HepG2 (cell line): ENCODE results near the gene NCOA1. TPM values are rescaled to one million over a fixed set of nuclear protein-coding genes. Genes with fewer than 3 reads are reported as not detected.

ENCODE experiments used
- ATAC-seq: fragments of 200-7000 bp; cut with Tn5 transposase; 3 replicates; pipeline ENCODE4 v1.9.1; 2020; ENCODE audit warnings: mild to moderate bottlenecking, moderate library complexity
- BruUV-seq: library from RNA; stranded (reverse); fragments of 400-500 nt; replicated peaks from 2 replicates; lab custom pipeline; 2021; lab: Mats Ljungman, UMichigan
- CTCF ChIA-PET: fragments of 300-600 bp; formaldehyde crosslinking; extraction: SDS; loops from one replicate; lab custom pipeline; 2021; ENCODE audit warnings: low total read pairs, inconsistent platforms, low intra/inter-chr PET ratio; lab: Yijun Ruan, JAX
- POLR2A ChIA-PET: fragments of 350-600 bp; sonication (Branson Sonifier 250); formaldehyde crosslinking; loops from one replicate; lab custom pipeline; 2020; ENCODE audit warnings: antibody characterized with exemption, inconsistent platforms; lab: Yijun Ruan, JAX
- DNase-seq: peaks from one replicate; pipeline ENCODE4 v3.0.0-alpha.2; 2015; ENCODE audit warnings: low spot score
- FAIRE-seq: peaks from 3 replicates; lab custom pipeline; 2011; peaks lifted over from hg19 to GRCh38; lab: Jason Lieb, UNC
- H2AFZ ChIP-seq: one replicate; pipeline ENCODE4 v1.6.1; 2011; ENCODE audit warnings: low read length, inconsistent platforms
- H3K27ac ChIP-seq: fragments of 300-600 bp; 3 replicates; pipeline ENCODE4 v1.8.0; 2011; ENCODE audit warnings: mixed run types, mild to moderate bottlenecking, mixed read lengths, low read length, inconsistent platforms; ENCODE audit not compliant: insufficient read depth; ENCODE audit errors: extremely low read length
- H3K27me3 ChIP-seq, 2 experiments: fragments of 200-600 bp in 1 of 2; 2 replicates in 1 of 2; 3 replicates in 1 of 2; pipeline versions ENCODE4 v1.6.0 to v1.8.0; 2011; ENCODE audit warnings: low read length in 2 of 2, mild to moderate bottlenecking in 2 of 2, moderate library complexity in 2 of 2, inconsistent platforms in 1 of 2; ENCODE audit not compliant: insufficient read depth in 2 of 2, control insufficient read depth in 1 of 2
- H3K36me3 ChIP-seq, 2 experiments: fragments of 200-600 bp in 1 of 2; replicated peaks in 1 of 2; 2 replicates in 1 of 2; 3 replicates in 1 of 2; pipeline versions ENCODE4 v1.5.1 to v1.8.0; 2011; ENCODE audit warnings: low read length in 2 of 2, inconsistent platforms in 1 of 2; ENCODE audit not compliant: insufficient read depth in 2 of 2, control insufficient read depth in 1 of 2
- H3K4me1 ChIP-seq: 2 replicates; pipeline ENCODE4 v1.5.1; 2012; ENCODE audit warnings: low read length, inconsistent platforms; ENCODE audit not compliant: insufficient read depth
- H3K4me2 ChIP-seq: 2 replicates; pipeline ENCODE4 v1.6.0; 2011; ENCODE audit warnings: low read depth, low read length, inconsistent platforms
- H3K4me3 ChIP-seq, 3 experiments: fragments of 200-600 bp in 1 of 3; sonication (generic), shearing (Covaris generic) in 1 of 3; replicated peaks in 1 of 3; 2 replicates each; pipeline ENCODE4 v1.5.1; 2011 to 2016; ENCODE audit warnings: low read length in 3 of 3, inconsistent platforms in 2 of 3, low read depth in 2 of 3, mild to moderate bottlenecking in 2 of 3, control low read depth in 1 of 3, mixed read lengths in 1 of 3; ENCODE audit not compliant: insufficient read depth in 1 of 3
- H3K79me2 ChIP-seq: one replicate; pipeline ENCODE4 v1.6.1; 2011; ENCODE audit warnings: low read length, inconsistent platforms; ENCODE audit not compliant: insufficient read depth
- H3K9ac ChIP-seq: 2 replicates; pipeline ENCODE4 v1.6.0; 2011; ENCODE audit warnings: mild to moderate bottlenecking, low read depth, low read length, inconsistent platforms; ENCODE audit not compliant: insufficient read depth
- H3K9me3 ChIP-seq: 2 replicates; pipeline ENCODE4 v1.5.1; 2012; ENCODE audit warnings: mild to moderate bottlenecking, low read length
- H4K20me1 ChIP-seq: 2 replicates; pipeline ENCODE4 v1.6.0; 2011; ENCODE audit warnings: inconsistent platforms, mild to moderate bottlenecking, low read length, moderate library complexity; ENCODE audit not compliant: insufficient read depth
- HDAC6 ChIP-seq: fragments of 200-600 bp; sonication (generic); IDR thresholded peaks from 2 replicates; pipeline ENCODE4 v1.7.0; 2017; ENCODE audit warnings: mild to moderate bottlenecking, antibody characterized with exemption, low read length, low read depth
- NPAS2 ChIP-seq: sonication (generic); formaldehyde crosslinking; IDR thresholded peaks from 2 replicates; pipeline ENCODE4 v1.8.0; 2022; ENCODE audit warnings: mild to moderate bottlenecking, missing genetic modification reagents, borderline replicate concordance
- RFXAP ChIP-seq: sonication (generic); formaldehyde crosslinking; IDR thresholded peaks from 2 replicates; pipeline ENCODE4 v1.4.0; 2020; ENCODE audit warnings: missing genetic modification reagents, borderline replicate concordance
- ZEB1 ChIP-seq: IDR thresholded peaks from 2 replicates; pipeline ENCODE4 v1.6.1; 2012; ENCODE audit warnings: mild to moderate bottlenecking, low read depth, inconsistent platforms; ENCODE audit not compliant: insufficient replicate concordance
- ZFX ChIP-seq: sonication (generic); formaldehyde crosslinking; IDR thresholded peaks from 2 replicates; pipeline ENCODE4 v1.4.0; 2020; ENCODE audit warnings: mild to moderate bottlenecking, low read depth, missing genetic modification reagents, moderate library complexity
- ZNF17 ChIP-seq: sonication (generic); formaldehyde crosslinking; IDR thresholded peaks from 2 replicates; pipeline ENCODE4 v1.5.0; 2020; ENCODE audit warnings: mild to moderate bottlenecking, missing genetic modification reagents
- ZNF274 ChIP-seq: sonication (generic); formaldehyde crosslinking; IDR thresholded peaks from 2 replicates; pipeline ENCODE4 v1.5.1; 2020; ENCODE audit warnings: mild to moderate bottlenecking, missing genetic modification reagents
- ZNF333 ChIP-seq: sonication (generic); formaldehyde crosslinking; IDR thresholded peaks from 2 replicates; pipeline ENCODE4 v1.4.0; 2020; ENCODE audit warnings: mild to moderate bottlenecking, missing genetic modification reagents, borderline replicate concordance
- WGBS: methylation state at CpG from one replicate; pipeline ENCODE4 v1.1.6; 2017; ENCODE audit warnings: low lambda C conversion rate; 5-methylcytosine and 5-hydroxymethylcytosine counted together
- in situ Hi-C: cut with HindIII; loops from 2 replicates; pipeline ENCODE4 v1.10.0; 2017; ENCODE audit warnings: low pct_unique_long_range_greater_than_20kb; ENCODE audit not compliant: extremely low pct_ligation_motif_present
- intact Hi-C: fragments of 100-400 bp; cut with micrococcal nuclease; formaldehyde crosslinking; loops from one replicate; pipeline ENCODE4 v1.10.0; 2022; ENCODE audit not compliant: unreplicated experiment
- polyA plus RNA-seq, 8 experiments: library from polyadenylated mRNA; depleted of rRNA in 3 of 8; stranded (reverse) in 7 of 8; unstranded in 1 of 8; fragments of >200 nt; fragmentation: Illumina TruSeq in 4 of 8; extraction: Trizol in 4 of 8; gene quantifications; 2 replicates each; pipeline versions ENCODE4 v1.2.1 to v1.2.3, GENCODE V29; 2011 to 2016; ENCODE audit warnings: low read depth in 4 of 8, missing spikeins in 1 of 8, mixed read lengths in 1 of 8; ENCODE audit not compliant: insufficient read depth in 1 of 8
- total RNA-seq, 5 experiments: library from RNA; depleted of rRNA; stranded (reverse); fragments of >200 nt; fragmentation: Illumina TruSeq; extraction: Trizol; gene quantifications; 2 replicates each; pipeline ENCODE4 v1.2.3, GENCODE V29; 2016; ENCODE audit warnings: low read depth in 1 of 5
- TF ChIP-seq, protein P1 (sequence below): sonication (generic); formaldehyde crosslinking; IDR thresholded peaks from 2 replicates; pipeline ENCODE4 v1.4.0; 2020; ENCODE audit warnings: mild to moderate bottlenecking, missing genetic modification reagents
- TF ChIP-seq, protein P2 (sequence below): sonication (generic); formaldehyde crosslinking; IDR thresholded peaks from 2 replicates; pipeline ENCODE4 v1.9.0; 2021; ENCODE audit warnings: mild to moderate bottlenecking, missing genetic modification reagents
- TF ChIP-seq, protein P3 (sequence below): sonication (generic); formaldehyde crosslinking; IDR thresholded peaks from 2 replicates; pipeline ENCODE4 v1.8.0; 2022; ENCODE audit warnings: mild to moderate bottlenecking, missing genetic modification reagents; ENCODE audit not compliant: insufficient replicate concordance

NCOA1 gene
- total and polyA plus RNA-seq, 2 of the 13 experiments (the other 11 are each of a cell fraction or from before 2014, with no cell fraction given) = 10.0 to 10.4 TPM

DNA sequence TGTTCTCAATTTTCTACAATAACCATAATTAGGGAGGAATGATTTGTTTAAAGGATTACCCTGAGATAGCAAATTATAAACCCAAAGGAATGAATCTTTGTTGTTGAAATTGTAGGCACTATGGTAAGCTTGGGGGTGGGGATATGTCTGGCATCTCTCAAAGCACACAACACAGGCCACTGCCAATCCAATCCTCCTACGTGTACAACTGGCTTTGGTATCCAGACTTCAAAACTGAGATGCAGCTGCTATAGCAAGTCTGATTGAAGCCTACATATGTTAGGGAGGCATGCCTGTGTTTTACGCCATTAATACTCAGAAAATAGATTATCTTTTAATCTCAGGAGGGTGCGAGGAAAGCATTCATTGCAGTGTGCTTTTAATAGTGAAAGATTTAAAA is 5.9 kb upstream of the NCOA1 start:
- H3K36me3 ChIP-seq = no peaks in the 10 kb centered on the region
- FAIRE-seq = no peak
- no peak for ATAC-seq
- peaks cover 30% of the 10 kb centered on the region for H3K4me1 ChIP-seq
- H4K20me1 ChIP-seq = no peaks in the 10 kb centered on the region
- in situ Hi-C loops (no loop called here), intact Hi-C loops (no loop called here)
- H3K4me3 ChIP-seq = no peak overlapping the region
- ChIA-PET CTCF (no interaction called here), POLR2A (no interaction called here)
- peaks cover 0 to 5% of the 10 kb centered on the region in 2 experiments; a peak in 2 of 5 replicates for H3K27me3 ChIP-seq
- no peak overlapping the region for H3K9ac ChIP-seq
- no peak for DNase-seq
- H3K4me2 ChIP-seq = no peak overlapping the region
- no peak for TF ChIP-seq ZNF17 (CRISPR knock-in tag)
- TF ChIP-seq, protein P1, sequence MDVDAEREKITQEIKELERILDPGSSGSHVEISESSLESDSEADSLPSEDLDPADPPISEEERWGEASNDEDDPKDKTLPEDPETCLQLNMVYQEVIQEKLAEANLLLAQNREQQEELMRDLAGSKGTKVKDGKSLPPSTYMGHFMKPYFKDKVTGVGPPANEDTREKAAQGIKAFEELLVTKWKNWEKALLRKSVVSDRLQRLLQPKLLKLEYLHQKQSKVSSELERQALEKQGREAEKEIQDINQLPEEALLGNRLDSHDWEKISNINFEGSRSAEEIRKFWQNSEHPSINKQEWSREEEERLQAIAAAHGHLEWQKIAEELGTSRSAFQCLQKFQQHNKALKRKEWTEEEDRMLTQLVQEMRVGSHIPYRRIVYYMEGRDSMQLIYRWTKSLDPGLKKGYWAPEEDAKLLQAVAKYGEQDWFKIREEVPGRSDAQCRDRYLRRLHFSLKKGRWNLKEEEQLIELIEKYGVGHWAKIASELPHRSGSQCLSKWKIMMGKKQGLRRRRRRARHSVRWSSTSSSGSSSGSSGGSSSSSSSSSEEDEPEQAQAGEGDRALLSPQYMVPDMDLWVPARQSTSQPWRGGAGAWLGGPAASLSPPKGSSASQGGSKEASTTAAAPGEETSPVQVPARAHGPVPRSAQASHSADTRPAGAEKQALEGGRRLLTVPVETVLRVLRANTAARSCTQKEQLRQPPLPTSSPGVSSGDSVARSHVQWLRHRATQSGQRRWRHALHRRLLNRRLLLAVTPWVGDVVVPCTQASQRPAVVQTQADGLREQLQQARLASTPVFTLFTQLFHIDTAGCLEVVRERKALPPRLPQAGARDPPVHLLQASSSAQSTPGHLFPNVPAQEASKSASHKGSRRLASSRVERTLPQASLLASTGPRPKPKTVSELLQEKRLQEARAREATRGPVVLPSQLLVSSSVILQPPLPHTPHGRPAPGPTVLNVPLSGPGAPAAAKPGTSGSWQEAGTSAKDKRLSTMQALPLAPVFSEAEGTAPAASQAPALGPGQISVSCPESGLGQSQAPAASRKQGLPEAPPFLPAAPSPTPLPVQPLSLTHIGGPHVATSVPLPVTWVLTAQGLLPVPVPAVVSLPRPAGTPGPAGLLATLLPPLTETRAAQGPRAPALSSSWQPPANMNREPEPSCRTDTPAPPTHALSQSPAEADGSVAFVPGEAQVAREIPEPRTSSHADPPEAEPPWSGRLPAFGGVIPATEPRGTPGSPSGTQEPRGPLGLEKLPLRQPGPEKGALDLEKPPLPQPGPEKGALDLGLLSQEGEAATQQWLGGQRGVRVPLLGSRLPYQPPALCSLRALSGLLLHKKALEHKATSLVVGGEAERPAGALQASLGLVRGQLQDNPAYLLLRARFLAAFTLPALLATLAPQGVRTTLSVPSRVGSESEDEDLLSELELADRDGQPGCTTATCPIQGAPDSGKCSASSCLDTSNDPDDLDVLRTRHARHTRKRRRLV (CRISPR knock-in tag) = no peak
- TF ChIP-seq, protein P2, sequence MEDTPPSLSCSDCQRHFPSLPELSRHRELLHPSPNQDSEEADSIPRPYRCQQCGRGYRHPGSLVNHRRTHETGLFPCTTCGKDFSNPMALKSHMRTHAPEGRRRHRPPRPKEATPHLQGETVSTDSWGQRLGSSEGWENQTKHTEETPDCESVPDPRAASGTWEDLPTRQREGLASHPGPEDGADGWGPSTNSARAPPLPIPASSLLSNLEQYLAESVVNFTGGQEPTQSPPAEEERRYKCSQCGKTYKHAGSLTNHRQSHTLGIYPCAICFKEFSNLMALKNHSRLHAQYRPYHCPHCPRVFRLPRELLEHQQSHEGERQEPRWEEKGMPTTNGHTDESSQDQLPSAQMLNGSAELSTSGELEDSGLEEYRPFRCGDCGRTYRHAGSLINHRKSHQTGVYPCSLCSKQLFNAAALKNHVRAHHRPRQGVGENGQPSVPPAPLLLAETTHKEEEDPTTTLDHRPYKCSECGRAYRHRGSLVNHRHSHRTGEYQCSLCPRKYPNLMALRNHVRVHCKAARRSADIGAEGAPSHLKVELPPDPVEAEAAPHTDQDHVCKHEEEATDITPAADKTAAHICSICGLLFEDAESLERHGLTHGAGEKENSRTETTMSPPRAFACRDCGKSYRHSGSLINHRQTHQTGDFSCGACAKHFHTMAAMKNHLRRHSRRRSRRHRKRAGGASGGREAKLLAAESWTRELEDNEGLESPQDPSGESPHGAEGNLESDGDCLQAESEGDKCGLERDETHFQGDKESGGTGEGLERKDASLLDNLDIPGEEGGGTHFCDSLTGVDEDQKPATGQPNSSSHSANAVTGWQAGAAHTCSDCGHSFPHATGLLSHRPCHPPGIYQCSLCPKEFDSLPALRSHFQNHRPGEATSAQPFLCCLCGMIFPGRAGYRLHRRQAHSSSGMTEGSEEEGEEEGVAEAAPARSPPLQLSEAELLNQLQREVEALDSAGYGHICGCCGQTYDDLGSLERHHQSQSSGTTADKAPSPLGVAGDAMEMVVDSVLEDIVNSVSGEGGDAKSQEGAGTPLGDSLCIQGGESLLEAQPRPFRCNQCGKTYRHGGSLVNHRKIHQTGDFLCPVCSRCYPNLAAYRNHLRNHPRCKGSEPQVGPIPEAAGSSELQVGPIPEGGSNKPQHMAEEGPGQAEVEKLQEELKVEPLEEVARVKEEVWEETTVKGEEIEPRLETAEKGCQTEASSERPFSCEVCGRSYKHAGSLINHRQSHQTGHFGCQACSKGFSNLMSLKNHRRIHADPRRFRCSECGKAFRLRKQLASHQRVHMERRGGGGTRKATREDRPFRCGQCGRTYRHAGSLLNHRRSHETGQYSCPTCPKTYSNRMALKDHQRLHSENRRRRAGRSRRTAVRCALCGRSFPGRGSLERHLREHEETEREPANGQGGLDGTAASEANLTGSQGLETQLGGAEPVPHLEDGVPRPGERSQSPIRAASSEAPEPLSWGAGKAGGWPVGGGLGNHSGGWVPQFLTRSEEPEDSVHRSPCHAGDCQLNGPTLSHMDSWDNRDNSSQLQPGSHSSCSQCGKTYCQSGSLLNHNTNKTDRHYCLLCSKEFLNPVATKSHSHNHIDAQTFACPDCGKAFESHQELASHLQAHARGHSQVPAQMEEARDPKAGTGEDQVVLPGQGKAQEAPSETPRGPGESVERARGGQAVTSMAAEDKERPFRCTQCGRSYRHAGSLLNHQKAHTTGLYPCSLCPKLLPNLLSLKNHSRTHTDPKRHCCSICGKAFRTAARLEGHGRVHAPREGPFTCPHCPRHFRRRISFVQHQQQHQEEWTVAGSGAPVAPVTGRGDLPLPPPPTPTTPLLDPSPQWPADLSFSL (CRISPR knock-in tag) = no peak
- TF ChIP-seq ZFX (CRISPR knock-in tag) = no peak
- TF ChIP-seq ZEB1 = no peak
- TF ChIP-seq NPAS2 (CRISPR knock-in tag) = no peak
- TF ChIP-seq ZNF274 (CRISPR knock-in tag) = no peak
- TF ChIP-seq, protein P3, sequence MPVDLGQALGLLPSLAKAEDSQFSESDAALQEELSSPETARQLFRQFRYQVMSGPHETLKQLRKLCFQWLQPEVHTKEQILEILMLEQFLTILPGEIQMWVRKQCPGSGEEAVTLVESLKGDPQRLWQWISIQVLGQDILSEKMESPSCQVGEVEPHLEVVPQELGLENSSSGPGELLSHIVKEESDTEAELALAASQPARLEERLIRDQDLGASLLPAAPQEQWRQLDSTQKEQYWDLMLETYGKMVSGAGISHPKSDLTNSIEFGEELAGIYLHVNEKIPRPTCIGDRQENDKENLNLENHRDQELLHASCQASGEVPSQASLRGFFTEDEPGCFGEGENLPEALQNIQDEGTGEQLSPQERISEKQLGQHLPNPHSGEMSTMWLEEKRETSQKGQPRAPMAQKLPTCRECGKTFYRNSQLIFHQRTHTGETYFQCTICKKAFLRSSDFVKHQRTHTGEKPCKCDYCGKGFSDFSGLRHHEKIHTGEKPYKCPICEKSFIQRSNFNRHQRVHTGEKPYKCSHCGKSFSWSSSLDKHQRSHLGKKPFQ (CRISPR knock-in tag) = no peak
- no peak for TF ChIP-seq ZNF333 (CRISPR knock-in tag)
- TF ChIP-seq HDAC6 = no peak
- no peak for TF ChIP-seq RFXAP
- H2AFZ ChIP-seq = no peak overlapping the region
- 64% methylated on average over 3 of the region's 3 CpGs for WGBS
- no peaks in the 10 kb centered on the region for H3K79me2 ChIP-seq
- BruUV-seq = no TSS peak
- no peaks in the 10 kb centered on the region for H3K9me3 ChIP-seq
- H3K27ac ChIP-seq = no peak overlapping the region
